HG03025 (cell line): ENCODE results near the gene MAP3K5.

Experiments
- ATAC-seq: cut with Tn5 transposase; IDR thresholded peaks from one replicate; pipeline ENCODE4 v1.9.1; 2021; ENCODE audit warnings: mild to moderate bottlenecking, moderate library complexity; ENCODE audit not compliant: unreplicated experiment, low FRiP score

MAP3K5 gene

GRCh38 chr6:136550330-136551071 lies 241.8 kb downstream of the MAP3K5 start, which contains the start of gene MAP7:
MAP7 (minus strand) TSS chr6:136550422; CDS start chr6:136550408, 14 bp downstream.
- peak; percentile 89 for ATAC-seq

GRCh38 chr6:136550045-136550329 lies 242.3 kb downstream of the MAP3K5 start:
- peak; percentile 67 for ATAC-seq

GRCh38 chr6:136549300-136550044 lies 242.8 kb downstream of the MAP3K5 start:
- peak; percentile 9 for ATAC-seq

- ATAC-seq = no peak
These were observed 243.5 kb downstream of the MAP3K5 start for GRCh38 chr6:136548582-136549299.

GRCh38 chr6:136547871-136548270 lies 244.4 kb downstream of the MAP3K5 start:
- ATAC-seq = no peak

GRCh38 chr6:136547336-136547735 lies 244.9 kb downstream of the MAP3K5 start:
- ATAC-seq = no peak

GRCh38 chr6:136546331-136546730 lies 245.9 kb downstream of the MAP3K5 start:
- ATAC-seq = no peak

GRCh38 chr6:136544326-136544725 lies 248.0 kb downstream of the MAP3K5 start:
- ATAC-seq = no peak

- no peak for ATAC-seq
These were observed 250.9 kb downstream of the MAP3K5 start for GRCh38 chr6:136541395-136541794.

GRCh38 chr6:136539967-136540652 lies 252.2 kb downstream of the MAP3K5 start:
- no peak for ATAC-seq

- ATAC-seq = no peak
These were observed 253.4 kb downstream of the MAP3K5 start for GRCh38 chr6:136538836-136539235.

GRCh38 chr6:136535880-136536650 lies 256.2 kb downstream of the MAP3K5 start:
- ATAC-seq = no peak

GRCh38 chr6:136535017-136535765 lies 257.1 kb downstream of the MAP3K5 start:
- no peak for ATAC-seq

- ATAC-seq = no peak
These were observed 258.0 kb downstream of the MAP3K5 start for GRCh38 chr6:136534268-136534667.

- ATAC-seq = no peak
These were observed 258.8 kb downstream of the MAP3K5 start for GRCh38 chr6:136533487-136533886.

- no peak for ATAC-seq
These were observed 260.2 kb downstream of the MAP3K5 start for GRCh38 chr6:136532030-136532429.

- no peak for ATAC-seq
These were observed 262.6 kb downstream of the MAP3K5 start for GRCh38 chr6:136529710-136530109.

GRCh38 chr6:136528477-136528876 lies 263.8 kb downstream of the MAP3K5 start:
- ATAC-seq = no peak

- ATAC-seq = no peak
These were observed 264.4 kb downstream of the MAP3K5 start for GRCh38 chr6:136527831-136528230.
